H1 (cell line): Measurements from ENCODE around the gene DHX36. TPM values are rescaled to one million over a fixed set of nuclear protein-coding genes. Genes with fewer than 3 reads are reported as not detected.

ENCODE experiments used
- CTCF ChIA-PET: fragments of 300-600 bp; sonication (Branson Sonifier 250); formaldehyde crosslinking; loops from one replicate; lab custom pipeline; 2021; ENCODE audit not compliant: partially characterized antibody; lab: Charles Lee
- POLR2A ChIA-PET: fragments of 300-600 bp; sonication (Branson Sonifier 250); formaldehyde crosslinking; loops from one replicate; lab custom pipeline; 2021; ENCODE audit warnings: inconsistent platforms; ENCODE audit not compliant: partially characterized antibody; lab: Charles Lee
- DNase-seq, 2 experiments: peaks; one replicate each; pipeline versions ENCODE4 v3.0.0 to v3.0.0-alpha.2; 2010 to 2022; ENCODE audit warnings: low spot score in 2 of 2, low read depth in 1 of 2, mixed read lengths in 1 of 2
- FAIRE-seq: peaks from 2 replicates; lab custom pipeline; 2011; peaks lifted over from hg19 to GRCh38; lab: Jason Lieb, UNC
- H2AFZ ChIP-seq: 2 replicates; pipeline ENCODE4 v1.8.1; 2012; ENCODE audit warnings: low read length, inconsistent platforms
- H2AK5ac ChIP-seq: 2 replicates; pipeline ENCODE4 v1.6.1; 2013; ENCODE audit warnings: low read depth, low read length
- H2BK120ac ChIP-seq: replicated peaks from 2 replicates; pipeline ENCODE3; 2013; ENCODE audit warnings: low read depth, low read length, inconsistent platforms
- H2BK12ac ChIP-seq: 2 replicates; pipeline ENCODE4 v1.6.1; 2013; ENCODE audit warnings: low read depth, low read length
- H2BK15ac ChIP-seq: 2 replicates; pipeline ENCODE4 v1.6.1; 2013; ENCODE audit warnings: low read length
- H2BK20ac ChIP-seq: 2 replicates; pipeline ENCODE4 v1.6.1; 2013; ENCODE audit warnings: low read length
- H2BK5ac ChIP-seq: 2 replicates; pipeline ENCODE4 v1.6.1; 2013; ENCODE audit warnings: low read depth, low read length
- H3K14ac ChIP-seq: 2 replicates; pipeline ENCODE4 v1.6.1; 2013; ENCODE audit warnings: inconsistent platforms; ENCODE audit not compliant: insufficient read length
- H3K18ac ChIP-seq: 2 replicates; pipeline ENCODE4 v1.6.1; 2013; ENCODE audit warnings: low read length; ENCODE audit errors: extremely low read depth
- H3K23ac ChIP-seq: 2 replicates; pipeline ENCODE4 v1.6.1; 2013; ENCODE audit warnings: inconsistent platforms; ENCODE audit not compliant: insufficient read length
- H3K23me2 ChIP-seq: 2 replicates; pipeline ENCODE4 v1.6.1; 2013; ENCODE audit warnings: low read depth, low read length
- H3K27ac ChIP-seq: 2 replicates; pipeline ENCODE4 v1.6.1; 2011; ENCODE audit warnings: low read depth, low read length, inconsistent platforms
- H3K27me3 ChIP-seq, 4 experiments: replicated peaks in 1 of 4; 1 replicate in 1 of 4; 2 replicates in 3 of 4; pipeline versions ENCODE4 v1.6.1 to v1.8.1; 2011 to 2013; ENCODE audit warnings: low read length in 3 of 4, mild to moderate bottlenecking in 3 of 4, inconsistent platforms in 2 of 4, mixed read lengths in 2 of 4, moderate library complexity in 1 of 4; ENCODE audit not compliant: control insufficient read depth in 3 of 4, insufficient read depth in 3 of 4; ENCODE audit errors: extremely low read depth in 1 of 4
- H3K36me3 ChIP-seq, 4 experiments: 2 replicates each; pipeline versions ENCODE4 v1.6.1 to v1.8.1; 2011 to 2013; ENCODE audit warnings: mild to moderate bottlenecking in 4 of 4, low read length in 3 of 4, moderate library complexity in 2 of 4, control low read depth in 1 of 4, inconsistent platforms in 1 of 4; ENCODE audit not compliant: insufficient read depth in 4 of 4, control insufficient read depth in 2 of 4
- H3K4ac ChIP-seq: replicated peaks from 2 replicates; pipeline ENCODE3; 2013; ENCODE audit warnings: low read length, low read depth, mixed read lengths, inconsistent platforms; ENCODE audit not compliant: insufficient read length
- H3K4me1 ChIP-seq, 4 experiments: replicated peaks in 1 of 4; 1 replicate in 1 of 4; 2 replicates in 3 of 4; pipeline versions ENCODE4 v1.6.1 to v1.8.1; 2011 to 2013; ENCODE audit warnings: low read length in 3 of 4, inconsistent platforms in 2 of 4, mixed read lengths in 1 of 4; ENCODE audit not compliant: insufficient read depth in 4 of 4, control insufficient read depth in 3 of 4
- H3K4me2 ChIP-seq, 2 experiments: 2 replicates each; pipeline versions ENCODE4 v1.6.1 to v1.8.1; 2011 to 2013; ENCODE audit warnings: low read depth in 2 of 2, low read length in 2 of 2, control low read depth in 1 of 2, inconsistent platforms in 1 of 2, mild to moderate bottlenecking in 1 of 2; ENCODE audit not compliant: insufficient read depth in 1 of 2
- H3K4me3 ChIP-seq, 4 experiments: fragments of 200-600, 300-600 bp in 1 of 4; sonication (generic), shearing (Covaris generic), sonication (Bioruptor Twin) in 1 of 4; 2 replicates each; pipeline versions ENCODE4 v1.5.1 to v1.8.1; 2011 to 2016; ENCODE audit warnings: low read length in 4 of 4, low read depth in 3 of 4, control low read depth in 2 of 4, inconsistent platforms in 2 of 4, mild to moderate bottlenecking in 2 of 4, mixed read lengths in 1 of 4, moderate library complexity in 1 of 4; ENCODE audit not compliant: insufficient read depth in 2 of 4; ENCODE audit errors: extremely low read depth in 1 of 4
- H3K56ac ChIP-seq: replicated peaks from 2 replicates; pipeline ENCODE3; 2013; ENCODE audit warnings: low read depth, mild to moderate bottlenecking, mixed read lengths, low read length, inconsistent platforms; ENCODE audit not compliant: insufficient read length
- H3K79me1 ChIP-seq: 2 replicates; pipeline ENCODE4 v1.6.1; 2013; ENCODE audit warnings: low read depth, low read length, control low read depth
- H3K79me2 ChIP-seq, 2 experiments: 2 replicates each; pipeline versions ENCODE4 v1.6.1 to v1.8.1; 2012 to 2013; ENCODE audit warnings: low read length in 2 of 2, mild to moderate bottlenecking in 2 of 2, inconsistent platforms in 1 of 2; ENCODE audit not compliant: insufficient read depth in 2 of 2, control insufficient read depth in 1 of 2
- H3K9ac ChIP-seq, 4 experiments: replicated peaks in 1 of 4; 1 replicate in 1 of 4; 2 replicates in 3 of 4; pipeline versions ENCODE4 v1.6.1 to v1.8.1; 2011 to 2013; ENCODE audit warnings: low read depth in 3 of 4, low read length in 3 of 4, control low read depth in 2 of 4, mild to moderate bottlenecking in 2 of 4, moderate library complexity in 2 of 4, inconsistent platforms in 1 of 4; ENCODE audit errors: extremely low read depth in 1 of 4
- H3K9me3 ChIP-seq, 2 experiments: 2 replicates each; pipeline versions ENCODE4 v1.6.1 to v1.8.1; 2012 to 2013; ENCODE audit warnings: mild to moderate bottlenecking in 2 of 2, moderate library complexity in 2 of 2, control low read depth in 1 of 2, inconsistent platforms in 1 of 2, low read depth in 1 of 2, low read length in 1 of 2, mixed read lengths in 1 of 2; ENCODE audit not compliant: insufficient read depth in 2 of 2
- H4K20me1 ChIP-seq, 2 experiments: replicated peaks in 1 of 2; 2 replicates each; pipeline versions ENCODE3 to v1.8.1; 2011 to 2013; ENCODE audit warnings: inconsistent platforms in 2 of 2, low read length in 2 of 2, mild to moderate bottlenecking in 1 of 2; ENCODE audit not compliant: insufficient read depth in 2 of 2, control insufficient read depth in 1 of 2
- H4K5ac ChIP-seq: 2 replicates; pipeline ENCODE4 v1.6.1; 2013; ENCODE audit warnings: low read length, low read depth, mixed read lengths, inconsistent platforms; ENCODE audit not compliant: insufficient read length
- H4K8ac ChIP-seq: 2 replicates; pipeline ENCODE4 v1.8.0; 2013; ENCODE audit warnings: mild to moderate bottlenecking, moderate library complexity, low read length, inconsistent platforms; ENCODE audit not compliant: insufficient read depth; ENCODE audit errors: extremely low read depth
- H4K91ac ChIP-seq: replicated peaks from 2 replicates; pipeline ENCODE3; 2013; ENCODE audit warnings: low read length, mixed read lengths, inconsistent platforms; ENCODE audit not compliant: insufficient read length
- TAF7 ChIP-seq: optimal IDR thresholded peaks from 2 replicates; pipeline ENCODE3; 2011; ENCODE audit warnings: low read depth, mild to moderate bottlenecking, inconsistent platforms, low read length, moderate library complexity, borderline replicate concordance
- WGBS, 2 experiments: shearing (Covaris generic) in 1 of 2; methylation state at CpG; one replicate each; pipeline versions ENCODE4 v1.1.6 to v1.1.7; 2013 to 2015; ENCODE audit warnings: low lambda C conversion rate in 2 of 2, mixed read lengths in 2 of 2, inconsistent platforms in 1 of 2, low coverage in 1 of 2, missing lambda C conversion rate in 1 of 2; ENCODE audit not compliant: insufficient replicate concordance in 2 of 2, insufficient coverage in 1 of 2, insufficient read length in 1 of 2; ENCODE audit errors: extremely low coverage in 1 of 2, missing lambda C conversion rate in 1 of 2; 5-methylcytosine and 5-hydroxymethylcytosine counted together
- polyA plus RNA-seq, 7 experiments: library from polyadenylated mRNA; depleted of rRNA in 3 of 7; stranded (reverse) in 5 of 7; unstranded in 2 of 7; fragments of >200 nt in 5 of 7; fragments of 200-250 nt in 2 of 7; gene quantifications; 1 replicate in 5 of 7; 2 replicates in 1 of 7; 4 replicates in 1 of 7; pipeline versions ENCODE4 v1.2.1 to v1.2.3, GENCODE V29; 2011 to 2013; ENCODE audit warnings: missing spikeins in 2 of 7, mixed read lengths in 2 of 7
- total RNA-seq: library from RNA; stranded (reverse); fragmentation: NEBNext Ultra II Directional; extraction: Animal tissue kit (Norgen Biotek cat#: 25700); gene quantifications from 2 replicates; pipeline ENCODE4 v1.2.1, GENCODE V29; 2021
- TF ChIP-seq, protein P1 (sequence below), 3 experiments: IDR thresholded peaks; 1 replicate in 2 of 3; 2 replicates in 1 of 3; pipeline versions ENCODE4 v1.5.1 to v1.6.1; 2011; ENCODE audit warnings: low read length in 3 of 3, mild to moderate bottlenecking in 3 of 3, inconsistent platforms in 2 of 3, low read depth in 1 of 3, moderate library complexity in 1 of 3; ENCODE audit not compliant: insufficient read depth in 1 of 3; ENCODE audit errors: control extremely low read depth in 1 of 3

The DHX36 gene
- total and polyA plus RNA-seq, 2 of the 8 experiments (the other 6 are each of a cell fraction or from before 2014, with no cell fraction given), result 44.9 to 131 TPM

DNA sequence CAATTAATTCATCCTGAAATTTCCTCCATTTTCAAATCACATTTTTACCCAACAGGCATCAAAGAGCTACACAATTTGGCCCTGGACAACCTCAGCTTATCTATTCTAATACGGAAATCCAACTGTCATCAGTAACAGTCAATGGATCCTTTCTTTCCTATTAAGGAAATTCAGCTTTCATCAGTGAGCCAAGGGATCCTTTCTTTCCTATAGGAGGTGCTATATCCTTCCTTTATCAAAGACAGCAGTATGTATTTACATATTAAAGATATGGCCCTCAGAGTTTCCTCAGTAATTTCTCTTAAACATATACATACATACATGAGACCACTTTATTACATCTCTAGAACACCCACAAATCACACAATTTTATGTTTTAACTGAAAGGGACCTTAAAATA, 10.1 kb downstream of the DHX36 start:
- H2BK20ac ChIP-seq, result no peak overlapping the region
- H3K4me1 ChIP-seq, result peaks cover 0 to 9% (median 0%) of the 10 kb centered on the region in 4 experiments; a peak in 2 of 7 replicates
- no peak overlapping the region for H3K4me2 ChIP-seq
- H3K4ac ChIP-seq, result no peak overlapping the region
- H2BK15ac ChIP-seq, result no peak overlapping the region
- no peak overlapping the region for H3K27ac ChIP-seq
- H2BK120ac ChIP-seq, result no peak overlapping the region
- H3K9me3 ChIP-seq, result no peaks in the 10 kb centered on the region
- POLR2A ChIA-PET, result interaction anchor here (0.7 to 1.1 kb wide), 3 partner anchors 9 to 1002 kb away, joined by 3 to 6 read pairs (median 4); no protein-coding TSS in a partner anchor
- peaks cover 7 to 64% (median 20%) of the 10 kb centered on the region in 4 experiments for H3K36me3 ChIP-seq
- no peaks in the 10 kb centered on the region for H3K27me3 ChIP-seq
- FAIRE-seq (no peak), DNase-seq (no peak)
- H2AFZ ChIP-seq, result no peak overlapping the region
- CTCF ChIA-PET, result interaction anchor here (0.6 to 2.1 kb wide), 11 partner anchors 8 to 713 kb away, joined by 3 to 10 read pairs (median 4); no protein-coding TSS in a partner anchor
- TF ChIP-seq TAF7, result no peak
- TF ChIP-seq, protein P1, sequence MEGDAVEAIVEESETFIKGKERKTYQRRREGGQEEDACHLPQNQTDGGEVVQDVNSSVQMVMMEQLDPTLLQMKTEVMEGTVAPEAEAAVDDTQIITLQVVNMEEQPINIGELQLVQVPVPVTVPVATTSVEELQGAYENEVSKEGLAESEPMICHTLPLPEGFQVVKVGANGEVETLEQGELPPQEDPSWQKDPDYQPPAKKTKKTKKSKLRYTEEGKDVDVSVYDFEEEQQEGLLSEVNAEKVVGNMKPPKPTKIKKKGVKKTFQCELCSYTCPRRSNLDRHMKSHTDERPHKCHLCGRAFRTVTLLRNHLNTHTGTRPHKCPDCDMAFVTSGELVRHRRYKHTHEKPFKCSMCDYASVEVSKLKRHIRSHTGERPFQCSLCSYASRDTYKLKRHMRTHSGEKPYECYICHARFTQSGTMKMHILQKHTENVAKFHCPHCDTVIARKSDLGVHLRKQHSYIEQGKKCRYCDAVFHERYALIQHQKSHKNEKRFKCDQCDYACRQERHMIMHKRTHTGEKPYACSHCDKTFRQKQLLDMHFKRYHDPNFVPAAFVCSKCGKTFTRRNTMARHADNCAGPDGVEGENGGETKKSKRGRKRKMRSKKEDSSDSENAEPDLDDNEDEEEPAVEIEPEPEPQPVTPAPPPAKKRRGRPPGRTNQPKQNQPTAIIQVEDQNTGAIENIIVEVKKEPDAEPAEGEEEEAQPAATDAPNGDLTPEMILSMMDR (IDR thresholded peaks at IDR 0.05; ENCODE audit: control extremely low read depth in 1 of 3, insufficient read depth in 1 of 3, low read depth in 1 of 3, low read length in 3 of 3), result peak in 1 of 3 experiments; percentile 35; a peak in 1 of 4 replicates
- WGBS, 2 experiments, result 100% methylated on average over 1 of the region's 1 CpG; no CpG with 5 or more reads in 1 of the 2 experiments
- peaks cover 11 to 64% of the 10 kb centered on the region in 2 experiments for H3K79me2 ChIP-seq
- no peaks in the 10 kb centered on the region for H3K79me1 ChIP-seq
- H2AK5ac ChIP-seq, result no peak overlapping the region
- no peak overlapping the region for H2BK5ac ChIP-seq
- H3K18ac ChIP-seq, result no peak overlapping the region
- H3K56ac ChIP-seq, result no peak overlapping the region
- H4K20me1 ChIP-seq, result peaks cover 4 to 15% of the 10 kb centered on the region in 2 experiments
- no peak overlapping the region for H3K14ac ChIP-seq
- H3K9ac ChIP-seq, result no peak overlapping the region
- no peak overlapping the region for H4K91ac ChIP-seq
- H4K5ac ChIP-seq, result no peak overlapping the region
- no peak overlapping the region for H3K23ac ChIP-seq
- H3K23me2 ChIP-seq, result no peaks in the 10 kb centered on the region
- no peak overlapping the region for H3K4me3 ChIP-seq
- H2BK12ac ChIP-seq, result no peak overlapping the region
- no peak overlapping the region for H4K8ac ChIP-seq
